GM19193 (cell line): Measurements from ENCODE around the gene DLG5.

Experiments
- POLR2A ChIP-seq: IDR thresholded peaks from 4 replicates; pipeline ENCODE4 v1.6.1; 2011; ENCODE audit not compliant: insufficient read depth, insufficient read length; ENCODE audit errors: extremely low read depth

Gene DLG5

DNA sequence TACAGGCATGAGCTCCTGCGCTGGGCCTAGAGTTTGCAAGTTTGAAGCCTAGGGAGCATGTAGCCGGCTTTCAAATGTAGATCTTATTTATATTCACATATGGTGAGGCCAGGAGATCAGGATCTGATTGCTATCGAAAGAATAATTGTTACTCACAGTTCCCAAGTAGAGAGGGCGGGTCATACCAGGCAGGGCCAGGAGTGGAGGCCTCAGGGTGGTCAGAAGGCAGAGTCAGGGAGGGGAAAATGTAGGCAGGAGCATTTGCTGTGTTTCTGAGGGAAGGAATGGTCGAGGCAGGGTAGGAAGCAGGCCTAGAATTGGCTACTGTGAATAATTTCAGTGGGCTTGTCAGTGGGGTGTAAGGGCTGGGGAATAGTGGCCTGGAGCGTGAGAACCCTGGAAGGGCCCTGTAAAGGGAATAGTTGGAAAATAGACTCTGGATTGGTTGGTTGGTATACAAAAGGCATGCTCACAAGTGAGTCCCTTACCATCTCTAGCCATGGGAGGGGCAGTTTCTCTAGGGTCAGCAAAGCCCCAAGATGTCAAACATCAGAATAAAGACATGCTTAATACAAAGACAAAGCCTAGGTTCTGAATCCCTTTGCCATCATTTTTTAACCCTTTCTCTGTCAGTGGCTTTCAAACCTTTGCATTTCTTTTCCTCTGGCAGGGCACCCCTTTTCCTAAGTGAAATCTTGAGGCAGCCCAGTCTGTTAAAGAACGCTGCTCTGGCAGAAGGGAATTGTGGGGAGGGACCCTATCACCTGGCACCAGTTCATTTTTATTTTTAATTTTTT lies 36.0 kb upstream of the DLG5 start:
- TF ChIP-seq POLR2A, result no peak

DNA sequence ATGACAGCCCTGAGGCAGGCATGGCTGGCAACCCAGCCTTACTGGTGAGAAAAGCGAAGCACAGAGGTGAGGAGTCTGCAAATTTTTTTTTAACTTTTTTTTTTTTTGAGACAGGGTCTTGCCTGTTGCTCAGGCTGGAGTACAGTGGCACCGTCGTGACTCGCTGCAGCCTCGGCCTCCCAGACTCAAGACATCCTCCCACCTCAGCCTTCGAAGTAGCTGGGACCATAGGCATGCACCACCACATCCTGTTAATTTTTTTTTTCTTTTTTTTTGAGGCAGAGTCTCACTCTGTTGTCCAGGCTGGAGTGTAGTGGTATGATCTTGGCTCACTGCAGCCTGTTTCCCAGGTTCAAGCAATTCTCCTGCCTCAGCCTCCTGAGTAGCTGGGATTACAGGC lies 35.1 kb upstream of the DLG5 start:
- no peak for TF ChIP-seq POLR2A

DNA sequence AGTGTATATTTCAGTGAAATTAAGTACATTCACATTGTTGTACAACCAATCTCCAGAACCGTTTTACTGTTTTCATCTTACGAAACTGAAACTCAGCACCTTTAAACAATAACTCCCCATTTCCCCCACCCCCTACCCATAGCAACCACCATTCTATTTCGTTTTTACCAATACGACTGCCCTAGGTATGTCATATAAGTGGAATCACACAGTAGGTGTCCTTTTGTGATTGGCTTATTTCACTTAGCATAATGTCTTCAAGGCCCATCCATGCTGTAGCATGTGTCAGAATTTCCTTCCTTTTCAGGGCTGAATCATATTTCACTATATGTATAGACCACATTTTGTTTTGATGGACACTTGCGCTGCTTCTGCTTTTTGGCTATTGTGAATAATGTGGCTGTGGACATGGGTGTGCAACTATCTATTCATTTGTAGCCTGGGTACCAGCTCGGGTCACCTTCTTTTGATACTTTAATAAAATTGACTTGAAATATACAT lies 34.3 kb upstream of the DLG5 start:
- TF ChIP-seq POLR2A, result no peak

DNA sequence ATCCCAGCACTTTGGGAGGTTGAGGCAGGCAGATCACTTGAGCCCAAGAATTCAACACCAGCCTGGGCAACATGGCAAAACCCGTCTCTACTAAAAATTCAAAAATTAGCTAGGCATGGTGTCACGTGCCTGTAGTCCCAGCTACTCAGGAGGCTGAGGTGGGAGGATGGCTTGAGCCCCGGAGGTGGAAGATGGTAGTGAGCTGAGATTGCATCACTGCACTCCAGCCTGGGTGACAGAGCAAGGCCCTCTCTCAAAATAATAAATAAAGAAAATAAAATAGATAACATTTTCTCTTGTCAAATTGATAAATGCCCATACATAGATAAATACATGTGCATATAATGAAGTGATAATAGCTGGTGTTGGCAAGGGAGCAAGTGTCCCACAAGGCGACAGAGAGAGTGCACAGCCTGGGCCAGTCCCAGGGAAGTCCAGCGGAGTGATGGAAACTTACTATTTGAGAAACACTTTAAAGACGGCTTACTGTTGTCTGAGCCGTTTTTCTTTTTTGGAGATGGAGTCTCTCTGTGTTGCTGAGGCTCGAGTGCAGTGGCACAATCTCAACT lies 33.4 kb upstream of the DLG5 start:
- no peak for TF ChIP-seq POLR2A

DNA sequence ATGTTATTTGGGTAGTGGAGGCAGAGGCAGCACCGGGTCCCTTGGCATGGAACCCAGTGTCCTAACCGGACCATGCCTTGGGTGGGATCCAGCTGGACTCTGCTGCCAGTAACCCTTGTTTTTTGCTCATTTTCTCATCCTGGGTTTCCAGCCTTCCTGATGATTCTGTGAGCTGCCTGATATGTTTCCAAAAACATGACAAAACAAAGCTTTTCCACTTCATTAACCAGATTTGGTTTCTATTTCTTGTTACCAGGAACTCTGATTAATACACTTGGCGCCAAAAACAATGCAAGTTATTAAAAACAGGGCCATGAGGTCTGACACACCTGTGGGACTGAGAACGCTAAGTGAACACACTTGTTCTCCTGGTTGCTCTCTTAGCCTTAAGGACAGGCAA lies 32.8 kb upstream of the DLG5 start:
- TF ChIP-seq POLR2A, result no peak

DNA sequence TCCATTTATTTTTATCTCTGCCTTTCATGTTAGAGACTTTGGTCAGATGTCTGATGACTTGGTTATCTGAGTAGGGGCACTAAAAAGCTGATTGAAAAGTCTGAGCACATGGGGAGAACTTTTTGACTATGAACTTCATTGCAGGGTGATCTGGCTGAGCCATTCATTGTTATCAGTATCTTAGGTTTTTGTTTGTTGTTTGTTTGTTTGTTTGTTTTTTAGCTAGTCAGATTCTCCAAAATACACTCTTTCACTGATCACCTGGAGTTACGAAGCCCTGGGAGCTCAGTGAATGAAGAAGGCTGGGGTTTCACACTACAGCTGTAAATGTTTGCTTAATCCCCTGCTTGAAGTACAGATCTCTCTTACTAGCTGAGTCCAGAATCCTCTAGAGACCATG lies 28.6 kb upstream of the DLG5 start:
- no peak for TF ChIP-seq POLR2A

DNA sequence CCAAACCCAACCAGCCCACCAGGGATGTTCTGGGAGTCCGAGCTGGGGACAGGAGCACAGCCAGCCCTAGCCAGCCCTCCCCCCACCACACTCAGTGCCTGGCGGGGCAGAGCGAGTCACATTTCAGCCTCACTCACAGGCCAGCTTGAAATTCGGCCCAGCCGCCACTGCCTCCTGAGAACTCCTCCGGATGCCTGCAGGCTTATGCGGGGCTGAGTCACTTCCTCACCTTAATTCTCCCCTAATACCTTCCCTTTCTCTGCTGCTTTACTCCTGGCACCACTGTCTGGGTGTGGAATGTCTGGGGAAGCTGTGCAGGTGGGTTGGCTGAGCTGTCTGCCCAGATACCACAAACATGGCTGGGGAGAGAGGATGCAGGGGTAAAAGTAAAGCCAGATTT lies 22.6 kb upstream of the DLG5 start:
- no peak for TF ChIP-seq POLR2A

DNA sequence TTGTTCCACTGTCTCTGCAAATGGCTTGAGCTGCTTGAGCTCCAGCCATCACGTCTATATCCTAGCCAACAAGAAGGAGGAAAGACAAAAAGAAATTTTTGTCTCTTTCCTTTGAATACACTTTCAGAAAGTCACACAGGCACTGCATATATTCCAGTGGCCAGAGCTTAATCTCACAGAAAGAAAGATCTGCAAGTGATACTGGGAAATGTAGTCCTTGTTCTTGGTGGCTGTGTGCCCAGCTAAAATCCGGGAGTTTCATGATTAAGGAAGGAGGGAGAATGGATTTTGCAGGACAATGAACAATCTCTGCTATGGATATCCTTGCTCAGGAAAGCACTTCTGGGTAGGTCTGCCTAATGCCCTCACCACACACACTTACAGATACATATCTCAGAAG lies 19.5 kb upstream of the DLG5 start:
- TF ChIP-seq POLR2A, result no peak

DNA sequence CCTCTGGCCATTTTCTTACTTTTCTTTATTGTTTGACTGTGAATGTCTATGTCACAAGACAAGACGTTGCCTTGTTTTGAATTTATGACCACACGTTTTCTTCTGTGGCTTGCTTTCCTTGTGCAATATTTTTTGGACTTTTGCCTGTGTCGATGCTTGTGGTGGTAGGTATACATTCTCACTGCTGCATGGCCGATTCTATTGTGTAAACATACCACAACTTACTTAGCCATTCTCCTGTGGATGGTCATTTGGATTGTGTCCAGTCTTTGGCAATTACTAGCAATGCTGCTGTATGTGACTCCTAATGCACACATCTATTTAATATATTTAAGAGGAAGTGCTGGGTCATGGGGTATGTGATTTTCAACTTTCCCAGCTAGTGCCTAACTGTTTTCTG lies 18.0 kb upstream of the DLG5 start:
- no peak for TF ChIP-seq POLR2A

DNA sequence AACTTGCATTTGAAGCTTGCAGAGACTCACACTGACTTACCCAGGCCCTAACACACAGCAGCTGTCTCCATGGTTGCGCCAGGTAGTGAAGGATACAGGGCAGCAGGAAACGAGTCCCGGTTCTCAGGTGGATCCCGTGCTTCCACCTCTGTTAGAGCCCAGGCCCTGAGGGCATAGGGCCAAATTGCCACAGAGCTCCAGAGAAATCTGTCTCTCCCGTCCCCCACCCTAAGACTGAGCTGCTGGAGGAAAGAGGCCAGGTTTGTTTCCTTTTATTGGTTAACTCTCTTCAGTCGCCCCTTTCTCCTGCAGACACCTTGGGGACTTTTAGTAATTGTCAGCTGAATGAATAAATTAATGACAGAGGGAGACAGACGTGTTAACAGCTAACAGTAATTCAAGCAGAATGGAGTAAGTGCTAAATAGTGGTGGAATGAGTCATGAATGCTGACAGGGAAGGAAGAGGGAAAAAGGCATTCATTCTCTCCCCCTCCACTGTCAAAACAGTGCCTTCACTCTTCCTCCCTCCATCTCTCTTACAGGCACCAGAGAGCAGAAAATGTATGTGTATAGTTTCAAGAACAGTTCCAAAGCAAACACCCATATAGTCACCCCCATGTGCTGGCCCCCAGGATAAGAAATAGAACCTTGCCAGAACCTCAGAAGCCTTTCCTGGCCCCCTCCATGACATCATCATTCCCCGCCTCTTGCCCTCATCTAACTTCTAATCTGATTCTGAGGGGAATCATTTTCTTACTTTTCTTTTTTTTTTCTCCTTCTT lies 16.8 kb upstream of the DLG5 start:
- TF ChIP-seq POLR2A, result no peak

DNA sequence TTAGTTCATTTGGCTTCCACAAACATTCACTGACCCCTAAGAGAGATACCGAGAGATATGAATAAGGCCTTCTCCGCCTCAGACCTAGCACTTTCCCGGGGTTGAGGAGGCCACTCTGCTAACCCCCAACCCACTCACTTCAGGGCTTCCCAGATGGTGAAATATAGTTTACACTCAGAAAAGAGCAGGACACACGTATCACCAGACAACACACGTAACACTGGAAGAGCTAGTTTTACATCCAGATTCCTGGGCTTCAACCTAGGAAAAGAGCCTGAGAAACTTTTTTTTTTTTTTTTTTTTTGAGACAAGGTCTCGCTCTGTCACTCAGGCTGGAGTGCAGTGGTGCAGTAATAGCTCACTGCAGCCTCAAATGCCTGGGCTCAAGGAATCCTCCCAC lies 15.2 kb upstream of the DLG5 start:
- no peak for TF ChIP-seq POLR2A

DNA sequence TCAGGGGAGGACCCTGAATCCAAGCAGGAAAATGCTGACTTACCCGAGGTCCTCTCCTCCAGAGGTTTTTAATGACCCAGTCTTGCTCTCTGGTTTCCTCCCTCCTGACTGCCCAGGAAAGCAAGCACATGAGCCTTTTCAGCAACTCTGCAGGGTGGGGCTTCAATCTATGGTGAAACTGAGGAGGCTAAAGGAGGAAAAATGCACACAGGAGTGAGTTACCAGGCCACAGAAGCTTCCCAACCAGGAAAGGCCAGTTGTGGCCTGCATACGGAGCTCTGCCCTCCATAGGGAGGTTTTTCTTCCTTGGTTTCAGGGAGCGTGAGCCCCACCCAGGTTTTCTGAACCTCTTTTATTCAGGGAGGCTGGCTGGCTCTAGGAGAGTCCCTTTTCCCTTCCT lies 14.1 kb upstream of the DLG5 start:
- no peak for TF ChIP-seq POLR2A

DNA sequence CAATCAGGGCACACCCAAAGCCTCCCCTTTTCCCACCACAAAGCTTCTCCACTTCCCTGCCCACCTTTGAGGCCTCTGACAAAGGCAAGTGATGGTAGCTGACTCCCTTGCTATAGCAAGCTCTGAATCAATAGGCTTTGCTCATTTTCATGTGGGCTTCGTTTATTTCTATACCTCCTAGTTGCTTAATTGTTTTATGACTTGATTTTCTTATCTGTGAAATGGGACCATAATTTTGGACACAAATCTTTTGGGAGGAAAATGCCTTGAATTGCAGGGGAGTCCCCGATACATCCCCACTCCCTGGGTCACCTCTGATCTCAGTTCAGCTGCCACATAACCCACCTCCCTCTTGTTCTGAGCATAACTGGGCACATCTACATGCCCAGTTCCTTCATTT lies 13.7 kb upstream of the DLG5 start:
- no peak for TF ChIP-seq POLR2A

DNA sequence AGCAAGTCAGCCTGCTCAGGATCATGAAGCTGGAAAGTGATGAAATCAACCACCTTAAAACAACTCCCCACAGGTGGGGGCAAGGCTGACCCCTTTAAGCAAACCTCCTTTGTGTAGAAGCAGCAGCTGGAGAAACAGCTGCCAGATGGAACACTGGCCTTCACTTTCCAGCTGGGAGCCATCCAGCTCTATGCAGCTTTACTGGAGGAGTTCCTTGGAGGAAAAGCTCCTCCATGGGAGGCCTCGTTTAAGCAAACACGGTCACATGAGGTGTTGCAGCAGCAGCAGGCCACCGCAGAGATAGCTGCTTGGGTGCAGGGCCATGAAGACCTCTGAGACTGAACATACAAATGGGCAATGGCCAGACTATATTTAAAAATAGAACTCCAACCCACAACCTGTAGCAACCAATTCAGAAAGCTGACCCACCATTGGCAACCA lies 13.0 kb upstream of the DLG5 start:
- no peak for TF ChIP-seq POLR2A

DNA sequence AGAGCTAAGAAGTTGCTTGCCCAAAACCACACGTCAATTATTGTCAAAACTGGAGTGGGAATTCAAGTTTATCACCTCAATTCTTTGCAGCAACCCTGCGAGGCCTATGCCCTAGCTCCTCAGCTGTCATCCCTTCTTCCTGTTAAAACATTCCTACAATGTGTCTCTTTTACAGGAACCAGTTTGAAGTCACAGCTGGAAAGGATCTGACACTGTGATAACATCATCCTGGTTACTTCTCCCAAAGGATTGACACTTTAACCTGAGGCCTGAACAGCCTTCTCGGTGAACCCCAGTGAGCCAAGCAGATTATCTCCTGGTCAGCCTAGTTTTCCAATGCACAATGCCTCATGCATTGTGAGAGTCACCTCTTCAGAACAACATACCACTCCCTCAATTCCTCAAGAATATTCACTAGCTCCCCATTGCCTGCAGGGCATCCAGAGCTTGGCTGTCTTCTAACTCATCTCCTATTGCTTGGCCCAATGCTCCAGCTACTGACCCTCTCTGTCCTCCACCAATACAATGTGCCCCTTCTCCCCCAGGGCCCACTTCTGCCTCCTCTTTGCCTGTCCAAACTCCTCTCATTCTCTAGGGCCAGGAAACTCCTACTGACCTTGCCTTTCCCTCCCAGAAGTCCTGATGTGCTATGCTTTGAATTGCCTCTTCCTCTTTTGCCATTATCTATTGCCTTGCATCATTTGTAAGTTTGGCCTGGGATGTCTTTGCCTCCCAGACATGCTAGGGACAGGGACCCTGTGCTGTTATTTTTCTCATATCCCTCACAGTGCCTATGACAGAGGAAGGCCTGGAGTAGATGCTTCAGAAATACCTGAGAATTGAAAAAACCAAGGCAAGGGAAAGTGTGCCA lies 10.4 kb upstream of the DLG5 start:
- TF ChIP-seq POLR2A, result no peak
